Measurements from ENCODE around the gene ZNF433.
"Not testable (repeated sequence)": the region's sequence is repeated elsewhere in the genome, so short reads cannot be mapped to it uniquely, and the experiment has no call there.

Gene ZNF433

GRCh38 chr19:11991921-11992320, 43.6 kb downstream of the ZNF433 start:
- DNase-seq (ENCODE audit: insufficient read length, low spot score); FAIRE-seq: not testable (repeated sequence)

GRCh38 chr19:11989112-11989456, 46.4 kb downstream of the ZNF433 start:
- no peak for DNase-seq (ENCODE audit: insufficient read length, low spot score)
- FAIRE-seq: no peak

- FAIRE-seq (peak; percentile 98), DNase-seq (ENCODE audit: insufficient read length, low spot score) (peak; percentile 78)
Measured at GRCh38 chr19:11987405-11988281, 47.8 kb downstream of the ZNF433 start.

- FAIRE-seq (no peak), DNase-seq (ENCODE audit: insufficient read length, low spot score) (no peak)
Measured at GRCh38 chr19:11986754-11987153, 48.7 kb downstream of the ZNF433 start.

- no peak for FAIRE-seq
- DNase-seq (ENCODE audit: insufficient read length, low spot score): no peak
Measured at GRCh38 chr19:11984986-11985385, 50.5 kb downstream of the ZNF433 start.

- DNase-seq (ENCODE audit: insufficient read length, low spot score) (no peak), FAIRE-seq (no peak)
Measured at GRCh38 chr19:11982526-11982925, 53.0 kb downstream of the ZNF433 start.

GRCh38 chr19:11979527-11979926, 56.0 kb downstream of the ZNF433 start:
- FAIRE-seq (no peak), DNase-seq (ENCODE audit: insufficient read length, low spot score) (no peak)

- no peak for FAIRE-seq
- no peak for DNase-seq (ENCODE audit: insufficient read length, low spot score)
Measured at GRCh38 chr19:11978492-11979100, 56.9 kb downstream of the ZNF433 start.

- FAIRE-seq (no peak), DNase-seq (ENCODE audit: insufficient read length, low spot score) (no peak)
Measured at GRCh38 chr19:11973019-11973810, 62.3 kb downstream of the ZNF433 start.

GRCh38 chr19:11971041-11971440, 64.4 kb downstream of the ZNF433 start:
- no peak for FAIRE-seq

GRCh38 chr19:11970174-11970573, 65.3 kb downstream of the ZNF433 start:
- no peak for DNase-seq (ENCODE audit: insufficient read length, low spot score)
- no peak for FAIRE-seq

More at GRCh38 chr19:11971041-11971440, 64.4 kb downstream of the ZNF433 start:
- DNase-seq (ENCODE audit: insufficient read length, low spot score): no peak

- peak; percentile 81 for DNase-seq (ENCODE audit: insufficient read length, low spot score)
- peak; percentile 96 for FAIRE-seq
Measured at GRCh38 chr19:11964858-11965645, 70.4 kb downstream of the ZNF433 start, which contains the start of gene ZNF763. TSS of gene ZNF763 (plus strand) at chr19:11965040. CDS start at chr19:11965209, 169 bp downstream.
